ENCODE measurements around the gene USP3. TPM values are rescaled to one million over a fixed set of nuclear protein-coding genes. Genes with fewer than 3 reads are reported as not detected.
A peak's percentile ranks its signal among the peaks of the same experiment; 100 is the strongest.

The USP3 gene
- total RNA-seq, 4 donors from 2014 or later: 56.1 to 93.0 (median 73.7) TPM

- no peaks in the 10 kb centered on the region for H3K27me3 ChIP-seq
- peaks cover 0 to 59% (median 19%) of the 10 kb centered on the region in 4 donors for H3K36me3 ChIP-seq
- H3K27ac ChIP-seq: peak overlapping the region in 1 of 4 donors; percentile 26
- H3K4me1 ChIP-seq: peaks cover 0 to 9% (median 0%) of the 10 kb centered on the region in 4 donors
- whole genome bisulfite sequencing, 2 donors (ENCODE audit: low coverage in 1 of 2): 95% methylated on average over 2 to 5 of the region's 5 CpGs
- H3K4me3 ChIP-seq: no peak overlapping the region
- intact Hi-C loops (cut with DNase I; ENCODE audit: low total_unique reads): no loop called here
- H3K9me3 ChIP-seq: no peaks in the 10 kb centered on the region
- TF ChIP-seq POLR2AphosphoS5 (IDR thresholded peaks at IDR 0.05) (no peak), EP300 (IDR thresholded peaks at IDR 0.05; ENCODE audit: low read depth) (no peak), POLR2A (IDR thresholded peaks at IDR 0.05) (no peak)
- TF ChIP-seq, protein P1, sequence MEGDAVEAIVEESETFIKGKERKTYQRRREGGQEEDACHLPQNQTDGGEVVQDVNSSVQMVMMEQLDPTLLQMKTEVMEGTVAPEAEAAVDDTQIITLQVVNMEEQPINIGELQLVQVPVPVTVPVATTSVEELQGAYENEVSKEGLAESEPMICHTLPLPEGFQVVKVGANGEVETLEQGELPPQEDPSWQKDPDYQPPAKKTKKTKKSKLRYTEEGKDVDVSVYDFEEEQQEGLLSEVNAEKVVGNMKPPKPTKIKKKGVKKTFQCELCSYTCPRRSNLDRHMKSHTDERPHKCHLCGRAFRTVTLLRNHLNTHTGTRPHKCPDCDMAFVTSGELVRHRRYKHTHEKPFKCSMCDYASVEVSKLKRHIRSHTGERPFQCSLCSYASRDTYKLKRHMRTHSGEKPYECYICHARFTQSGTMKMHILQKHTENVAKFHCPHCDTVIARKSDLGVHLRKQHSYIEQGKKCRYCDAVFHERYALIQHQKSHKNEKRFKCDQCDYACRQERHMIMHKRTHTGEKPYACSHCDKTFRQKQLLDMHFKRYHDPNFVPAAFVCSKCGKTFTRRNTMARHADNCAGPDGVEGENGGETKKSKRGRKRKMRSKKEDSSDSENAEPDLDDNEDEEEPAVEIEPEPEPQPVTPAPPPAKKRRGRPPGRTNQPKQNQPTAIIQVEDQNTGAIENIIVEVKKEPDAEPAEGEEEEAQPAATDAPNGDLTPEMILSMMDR (IDR thresholded peaks at IDR 0.05): no peak
- DNase-seq: no peak
- in situ Hi-C loops (cut with MboI; ENCODE audit: low pct_ligation_motif_present in 1 of 4, low pct_unique_long_range_greater_than_20kb in 1 of 4, low sequenced_read_pairs in 3 of 4): loop anchor here in 1 of 4 donors (25.0 kb wide), 1 partner anchor 299 kb away; the partner anchor contains the start of gene APH1B
Measured at GRCh38 chr15:63586790-63587189, 82.4 kb downstream of the USP3 start.

- H3K9me3 ChIP-seq: no peaks in the 10 kb centered on the region
- H3K4me3 ChIP-seq: no peak overlapping the region
- H3K36me3 ChIP-seq: peaks cover 0 to 57% (median 19%) of the 10 kb centered on the region in 4 donors
- in situ Hi-C loops (cut with MboI; ENCODE audit: low pct_ligation_motif_present in 1 of 4, low pct_unique_long_range_greater_than_20kb in 1 of 4, low sequenced_read_pairs in 3 of 4): loop anchor here in 1 of 4 donors (25.0 kb wide), 1 partner anchor 300 kb away; the partner anchor contains the start of gene APH1B
- DNase-seq: no peak
- peak overlapping the region in 1 of 4 donors; percentile 26 for H3K27ac ChIP-seq
- TF ChIP-seq POLR2A (IDR thresholded peaks at IDR 0.05): no peak
- no peak for TF ChIP-seq EP300 (IDR thresholded peaks at IDR 0.05; ENCODE audit: low read depth)
- TF ChIP-seq POLR2AphosphoS5 (IDR thresholded peaks at IDR 0.05): no peak
- TF ChIP-seq, protein P1 (IDR thresholded peaks at IDR 0.05): no peak
- peaks cover 0 to 9% (median 0%) of the 10 kb centered on the region in 4 donors for H3K4me1 ChIP-seq
- H3K27me3 ChIP-seq: no peaks in the 10 kb centered on the region
- 39 to 59% methylated on average over 2 of the region's 2 CpGs for WGBS, 2 donors (ENCODE audit: low coverage in 1 of 2)
- intact Hi-C loops (cut with DNase I; ENCODE audit: low total_unique reads): no loop called here
Measured at GRCh38 chr15:63587527-63587926, 83.1 kb downstream of the USP3 start.

DNA sequence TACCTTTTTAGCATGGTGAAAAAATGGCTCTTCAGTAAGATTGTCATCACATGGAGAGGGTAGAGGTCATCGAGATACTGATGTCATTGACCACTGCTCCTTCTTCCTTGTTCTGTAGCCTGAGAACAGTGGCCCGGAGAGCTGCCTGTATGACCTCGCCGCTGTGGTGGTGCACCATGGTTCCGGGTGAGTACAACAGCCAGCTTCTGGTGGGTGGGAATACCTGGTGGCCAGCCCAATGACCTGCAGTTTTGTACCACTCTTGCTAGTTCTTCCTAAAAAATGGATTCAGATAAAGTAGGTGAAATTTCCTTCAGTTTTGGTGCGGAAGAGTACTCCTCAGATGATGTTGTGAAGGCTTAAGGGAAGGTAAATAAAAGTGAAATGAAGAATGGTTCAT lies 84.4 kb downstream of the USP3 start:
- intact Hi-C loops (cut with DNase I; ENCODE audit: low total_unique reads): no loop called here
- 97 to 98% methylated on average over 5 to 6 of the region's 6 CpGs for WGBS, 2 donors (ENCODE audit: low coverage in 1 of 2)
- TF ChIP-seq, protein P1 (IDR thresholded peaks at IDR 0.05): no peak
- TF ChIP-seq POLR2AphosphoS5 (IDR thresholded peaks at IDR 0.05): no peak
- TF ChIP-seq EP300 (IDR thresholded peaks at IDR 0.05; ENCODE audit: low read depth): no peak
- no peak for TF ChIP-seq POLR2A (IDR thresholded peaks at IDR 0.05)
- DNase-seq: no peak
- Histone ChIP-seq H3K36me3 (peaks cover 0 to 57% (median 19%) of the 10 kb centered on the region in 4 donors), H3K4me1 (peaks cover 0 to 9% (median 0%) of the 10 kb centered on the region in 4 donors), H3K4me3 (no peak overlapping the region), H3K9me3 (no peaks in the 10 kb centered on the region), H3K27ac (no peak overlapping the region), H3K27me3 (no peaks in the 10 kb centered on the region)
- in situ Hi-C loops (cut with MboI; ENCODE audit: low pct_ligation_motif_present in 1 of 4, low pct_unique_long_range_greater_than_20kb in 1 of 4, low sequenced_read_pairs in 3 of 4): loop anchor here in 1 of 4 donors (25.0 kb wide), 1 partner anchor 302 kb away; the partner anchor contains the start of gene APH1B

- DNase-seq: no peak
- H3K27ac ChIP-seq: peak overlapping the region in 3 of 4 donors; percentile 91 to 97 (median 96)
- H3K9me3 ChIP-seq: no peaks in the 10 kb centered on the region
- 58 to 92% methylated on average over 4 to 9 of the region's 9 CpGs for WGBS, 2 donors (ENCODE audit: low coverage in 1 of 2)
- H3K4me1 ChIP-seq: peaks cover 10 to 42% (median 36%) of the 10 kb centered on the region in 4 donors
- intact Hi-C loops (cut with DNase I; ENCODE audit: low total_unique reads): no loop called here
- in situ Hi-C loops (cut with MboI; ENCODE audit: low pct_ligation_motif_present in 1 of 4, low pct_unique_long_range_greater_than_20kb in 1 of 4, low sequenced_read_pairs in 3 of 4): loop anchor here in 2 of 4 donors (5.0 to 25.0 kb wide), 3 partner anchors 127 to 307 kb away; partner anchors contain the start of gene APH1B (in 1 of the 2)
- no peaks in the 10 kb centered on the region for H3K27me3 ChIP-seq
- peaks cover 0 to 30% (median 11%) of the 10 kb centered on the region in 4 donors for H3K36me3 ChIP-seq
- no peak for TF ChIP-seq EP300 (IDR thresholded peaks at IDR 0.05; ENCODE audit: low read depth)
- TF ChIP-seq, protein P1 (IDR thresholded peaks at IDR 0.05): no peak
- TF ChIP-seq POLR2AphosphoS5 (IDR thresholded peaks at IDR 0.05): no peak
- no peak for TF ChIP-seq POLR2A (IDR thresholded peaks at IDR 0.05)
- H3K4me3 ChIP-seq: no peak overlapping the region
Measured at GRCh38 chr15:63593705-63594671, 89.6 kb downstream of the USP3 start.

All from transverse colon (tissue), 4 donors.